Activated T-cell treated with anti-CD3 and anti-CD28 coated beads for 48 hours (primary cell): ENCODE data around the gene IL1F10.

ENCODE experiments used
- DNase-seq: peaks from one replicate; pipeline ENCODE4 v3.0.0-alpha.2; 2020; ENCODE audit warnings: low read depth

The IL1F10 gene, protein sequence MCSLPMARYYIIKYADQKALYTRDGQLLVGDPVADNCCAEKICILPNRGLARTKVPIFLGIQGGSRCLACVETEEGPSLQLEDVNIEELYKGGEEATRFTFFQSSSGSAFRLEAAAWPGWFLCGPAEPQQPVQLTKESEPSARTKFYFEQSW

DNA sequence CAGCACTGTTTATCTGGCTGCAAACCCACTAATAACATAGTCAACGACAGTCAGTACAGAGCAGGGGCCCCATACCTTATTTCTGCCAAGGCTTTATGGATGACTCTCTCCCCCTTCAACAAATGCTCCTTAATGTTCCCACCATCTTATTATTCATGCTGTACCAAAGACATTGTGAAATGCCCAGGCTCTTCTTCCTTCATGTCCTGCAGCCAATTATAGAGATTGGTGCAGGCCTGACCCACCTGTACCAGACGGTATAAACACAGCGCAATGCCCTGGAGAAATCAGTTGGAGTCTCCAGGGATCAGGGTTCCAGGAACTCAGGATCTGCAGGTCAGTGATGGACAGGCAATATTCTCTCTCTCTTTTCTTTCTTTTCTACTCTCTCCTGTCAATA is at the start of gene IL1F10:
IL1F10 (plus strand) TSS at position 290 of the 400 bp plus-strand sequence. CDS start 4,769 bp downstream, outside the sequence.
- DNase-seq, result no peak

GRCh38 chr2:113018509-113018908 is 49.3 kb upstream of the IL1F10 start:
- no peak for DNase-seq

DNA sequence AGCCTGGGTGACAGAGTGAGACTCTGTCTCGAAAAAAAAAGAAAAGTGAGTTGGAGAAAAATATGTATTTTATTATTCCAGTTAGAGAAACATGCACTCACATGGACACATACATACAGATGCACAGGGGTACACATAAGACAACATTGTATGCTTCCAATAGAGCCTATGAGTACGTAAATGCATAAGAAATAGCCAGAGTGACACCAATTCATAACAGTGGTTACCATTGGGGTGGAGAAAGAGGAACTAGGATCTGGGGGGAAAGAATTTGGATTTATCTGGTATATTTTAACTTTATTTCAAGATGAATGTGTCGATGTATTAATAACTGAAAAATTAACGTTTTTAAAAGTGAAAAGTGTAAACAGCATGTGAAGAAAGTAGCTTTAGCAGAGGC is 46.5 kb upstream of the IL1F10 start:
- no peak for DNase-seq

DNA sequence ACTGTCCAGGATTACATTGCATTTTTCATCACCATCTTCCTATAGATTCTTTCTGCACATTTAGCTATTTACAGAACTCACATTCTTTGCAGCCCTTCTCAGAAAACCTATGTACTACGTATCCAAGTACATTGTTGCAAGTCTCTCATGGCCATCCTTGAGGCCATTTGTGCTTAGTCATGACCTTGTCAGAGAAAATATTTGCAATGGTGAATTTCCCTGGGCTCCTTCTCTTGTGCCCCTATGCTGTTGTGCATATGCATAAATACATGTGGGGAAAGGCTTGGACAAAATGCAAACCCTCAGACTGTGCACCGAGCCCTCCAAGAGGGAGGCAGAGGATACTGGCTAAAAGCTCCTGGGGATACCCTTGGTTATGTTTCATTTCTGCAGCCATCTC is 43.0 kb upstream of the IL1F10 start:
- no peak for DNase-seq

GRCh38 chr2:113025737-113026136 is 42.0 kb upstream of the IL1F10 start:
- no peak for DNase-seq

GRCh38 chr2:113027691-113028090 is 40.1 kb upstream of the IL1F10 start:
- DNase-seq, result no peak

GRCh38 chr2:113028112-113028511 is 39.7 kb upstream of the IL1F10 start:
- no peak for DNase-seq

GRCh38 chr2:113032737-113033136 is 35.0 kb upstream of the IL1F10 start:
- no peak for DNase-seq

- DNase-seq, result no peak
Measured at GRCh38 chr2:113034016-113034415, 33.8 kb upstream of the IL1F10 start.

DNA sequence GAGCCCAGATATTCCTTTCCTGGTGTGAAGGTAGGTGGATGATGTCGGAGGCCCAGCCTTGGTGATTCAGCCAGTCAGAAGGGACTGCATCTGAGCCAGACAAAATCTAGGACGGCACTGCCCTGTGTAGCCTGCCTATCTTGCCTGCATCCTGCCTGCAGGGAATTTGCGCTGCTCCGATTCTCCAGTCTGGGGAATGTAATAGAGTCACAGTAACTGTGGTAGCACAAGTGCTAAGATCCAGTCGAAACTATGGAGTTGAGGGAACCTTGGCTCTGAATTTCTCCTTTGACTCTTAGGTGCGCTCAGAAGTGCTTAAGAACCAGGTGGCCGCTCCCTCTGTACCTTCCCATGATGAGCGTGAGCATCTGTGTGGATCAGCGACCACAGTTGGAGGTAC is 31.0 kb upstream of the IL1F10 start:
- no peak for DNase-seq

GRCh38 chr2:113038291-113038690 is 29.5 kb upstream of the IL1F10 start:
- no peak for DNase-seq

DNA sequence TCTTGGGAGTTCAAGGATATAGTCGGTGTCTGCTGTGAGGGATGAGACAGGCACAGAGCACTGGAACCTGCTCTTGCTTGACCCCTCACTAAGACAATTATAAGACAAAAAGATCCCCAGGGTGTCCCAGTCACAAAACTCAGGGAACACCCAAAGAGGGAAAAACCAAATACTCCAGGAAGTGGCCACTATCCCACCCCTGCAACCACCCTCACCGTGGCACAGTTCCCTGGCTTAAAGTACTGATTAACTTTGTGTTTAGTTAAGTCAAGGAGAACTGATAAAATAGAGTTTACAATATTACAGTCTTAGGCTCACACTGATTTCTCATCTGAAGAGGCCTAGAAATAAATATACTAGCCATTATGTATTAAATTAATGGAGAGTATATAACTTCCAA is 28.6 kb upstream of the IL1F10 start:
- no peak for DNase-seq

DNA sequence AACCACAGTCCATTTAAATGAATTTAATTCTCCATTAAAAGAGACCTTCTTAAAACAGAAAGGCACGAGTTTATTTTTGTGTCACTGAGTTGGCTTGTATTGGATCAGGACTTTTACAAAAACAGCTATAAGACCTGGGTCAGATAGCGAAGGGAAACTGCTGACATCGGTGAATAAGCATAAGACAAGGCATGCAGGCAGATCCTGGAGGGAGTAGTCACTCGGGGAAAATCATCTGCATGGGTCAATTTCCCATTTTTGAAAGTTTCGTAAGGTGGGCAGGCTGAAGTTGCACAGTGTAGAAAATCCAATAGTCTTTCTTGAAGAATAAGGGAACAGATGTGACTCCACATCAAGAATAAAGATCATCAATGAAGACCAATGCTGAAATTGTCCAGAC is 28.1 kb upstream of the IL1F10 start:
- no peak for DNase-seq

DNA sequence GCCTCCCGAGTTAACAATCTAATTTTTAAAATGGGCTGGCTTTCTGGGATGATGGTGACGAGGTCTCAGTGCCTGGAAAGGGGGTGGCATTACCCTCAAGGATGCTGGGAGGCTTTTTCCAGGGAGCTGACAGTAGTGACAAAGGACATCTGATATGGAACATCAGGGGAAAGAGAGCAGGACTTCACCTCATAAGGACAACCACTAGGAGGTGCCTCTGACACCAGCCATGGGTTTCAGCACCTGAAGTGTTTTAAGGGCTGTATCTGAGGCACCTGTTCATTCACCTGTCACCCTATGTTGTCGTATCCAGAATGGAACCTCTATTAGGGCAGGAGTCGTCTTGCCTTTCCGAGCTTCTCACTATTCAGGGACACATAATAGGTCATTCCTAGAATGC is 25.9 kb upstream of the IL1F10 start:
- DNase-seq, result no peak

DNA sequence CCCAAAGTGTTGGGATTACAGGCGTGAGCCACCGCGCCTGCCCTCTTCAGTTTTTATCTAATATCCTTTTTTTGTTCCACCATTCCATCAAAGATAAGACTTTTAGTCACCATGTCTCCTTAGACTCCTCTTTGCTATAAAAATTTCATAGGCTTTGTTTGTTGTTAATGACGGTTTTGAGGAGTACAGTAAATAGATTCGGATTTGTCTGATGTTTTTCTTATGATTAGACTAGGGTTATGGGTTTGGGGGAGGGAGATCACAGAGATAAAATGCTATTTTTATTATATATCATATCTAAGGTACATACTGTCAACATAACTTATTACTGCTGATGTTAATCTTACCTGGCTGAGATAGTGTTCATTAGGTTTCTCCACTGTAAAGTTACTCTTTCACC is 21.3 kb upstream of the IL1F10 start:
- no peak for DNase-seq

- no peak for DNase-seq
Measured at GRCh38 chr2:113050921-113051895, 16.6 kb upstream of the IL1F10 start.

DNA sequence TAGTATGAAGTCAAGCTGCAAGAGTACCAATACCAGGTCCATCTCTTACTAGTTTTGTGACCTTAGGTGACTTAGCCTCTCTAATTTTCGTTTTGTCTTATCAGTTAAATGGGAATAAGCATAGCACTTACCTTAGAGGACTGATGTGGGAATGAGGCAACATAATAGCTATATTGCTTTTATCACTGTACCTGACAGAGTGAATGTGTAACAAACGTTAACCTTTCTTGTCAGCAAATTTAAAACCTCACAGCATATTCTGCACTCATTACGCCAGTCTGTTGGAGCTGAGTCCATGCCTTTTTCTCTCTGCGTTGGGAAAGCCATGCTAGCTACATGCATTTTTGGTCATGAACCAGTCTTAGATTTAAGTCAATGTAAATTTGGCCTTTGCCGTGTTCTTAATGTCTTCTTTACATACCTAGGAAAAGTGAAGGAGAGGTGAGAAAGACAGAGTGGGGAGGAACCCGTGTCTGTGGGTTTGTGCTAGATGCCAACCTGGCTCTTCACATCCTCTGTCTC is 15.3 kb upstream of the IL1F10 start, which contains the start of gene IL36B:
IL36B (minus strand) TSS at position 472 of the 522 bp plus-strand sequence.
- DNase-seq, result no peak

DNA sequence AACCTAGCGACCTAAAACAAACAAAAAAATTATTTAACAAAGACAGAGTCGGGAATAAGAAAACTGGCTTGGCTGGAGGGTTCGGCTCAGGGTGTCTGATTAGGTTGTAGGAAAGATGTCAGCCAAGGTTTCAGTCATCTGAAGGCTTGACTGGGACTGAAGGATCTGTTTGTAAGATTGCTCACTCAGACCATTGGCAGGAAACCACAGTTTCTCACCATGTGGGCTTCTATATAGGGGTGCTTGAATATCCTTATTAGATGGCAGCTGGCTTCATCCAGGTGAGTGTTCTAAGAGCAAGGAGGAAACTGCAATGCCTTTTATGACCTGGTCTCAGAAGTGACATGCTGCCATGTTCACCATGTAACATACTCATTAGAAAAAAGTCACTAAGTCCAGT is 14.1 kb upstream of the IL1F10 start:
- no peak for DNase-seq

GRCh38 chr2:113054066-113054465 is 13.7 kb upstream of the IL1F10 start:
- DNase-seq, result no peak

- DNase-seq, result no peak
Measured at GRCh38 chr2:113056521-113056920, 11.2 kb upstream of the IL1F10 start.

DNA sequence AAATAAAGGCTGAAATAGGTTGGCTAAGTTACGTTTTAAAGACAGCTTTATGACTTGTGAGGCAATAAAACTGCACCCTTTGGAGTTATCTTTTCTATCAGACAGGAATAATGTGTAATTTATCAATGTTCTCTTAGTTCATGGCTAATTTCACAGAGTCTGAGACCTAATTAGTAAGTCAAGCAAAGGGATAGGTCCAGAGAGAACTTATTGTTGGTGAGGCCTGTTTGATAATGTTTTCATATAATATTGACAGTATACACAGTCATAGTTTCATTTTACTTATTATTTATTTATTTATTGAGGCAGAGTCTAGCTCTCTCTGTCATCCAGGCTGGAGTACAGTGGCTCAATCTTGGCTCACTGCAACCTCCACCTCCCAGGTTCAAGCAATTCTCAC is 10.7 kb upstream of the IL1F10 start:
- DNase-seq, result no peak

DNA sequence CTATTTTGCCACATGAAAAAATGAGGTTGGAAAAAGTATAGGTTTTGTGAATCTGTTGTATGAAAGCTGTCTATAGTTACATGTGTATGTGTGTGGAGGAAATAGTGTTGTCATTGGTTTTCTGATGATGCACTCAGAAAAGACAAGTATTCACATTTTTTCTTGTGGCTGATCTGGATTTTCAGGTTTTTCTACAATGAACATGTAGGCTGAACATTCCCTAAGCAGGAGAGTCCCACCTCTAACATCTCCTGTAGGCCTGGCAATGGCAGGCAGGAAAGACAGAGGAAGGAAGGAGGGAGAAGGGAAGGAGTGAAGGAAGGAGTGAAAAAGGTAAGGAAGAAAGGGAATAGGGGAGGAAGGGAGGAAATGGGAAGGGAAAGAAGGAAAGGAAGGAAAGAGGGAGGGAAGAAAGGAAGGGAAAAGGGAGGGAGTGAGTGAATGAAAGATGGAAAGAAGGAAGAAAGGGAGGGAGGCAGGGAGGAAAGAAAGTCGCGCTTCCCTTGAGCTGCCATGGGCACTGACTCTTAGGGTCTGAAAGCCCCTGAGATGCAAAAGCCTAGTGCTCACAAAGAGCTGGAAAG is 9.3 kb upstream of the IL1F10 start:
- no peak for DNase-seq
